Progenitor cell of endocrine pancreas (in vitro differentiated cells): ENCODE data around the gene RAB32. TPM values are rescaled to one million over a fixed set of nuclear protein-coding genes. Genes with fewer than 3 reads are reported as not detected.

ENCODE experiments used
- DNase-seq: peaks from one replicate; pipeline ENCODE4 v3.0.0; 2021; ENCODE audit warnings: low spot score; ENCODE audit not compliant: unreplicated experiment
- H3K27ac Mint-ChIP-seq: 2 replicates; pipeline ENCODE4 v1.8.0; 2021; ENCODE audit warnings: mild to moderate bottlenecking, moderate library complexity, mixed read lengths
- H3K27me3 Mint-ChIP-seq: 2 replicates; pipeline ENCODE4 v1.8.0; 2021; ENCODE audit warnings: mixed read lengths
- H3K36me3 Mint-ChIP-seq: 2 replicates; pipeline ENCODE4 v1.8.0; 2022; ENCODE audit warnings: mixed read lengths; ENCODE audit not compliant: insufficient read depth
- H3K4me1 Mint-ChIP-seq: 2 replicates; pipeline ENCODE4 v1.8.0; 2021; ENCODE audit warnings: low read depth, mixed read lengths
- H3K4me3 Mint-ChIP-seq: 2 replicates; pipeline ENCODE4 v1.8.0; 2021; ENCODE audit warnings: low read depth, mild to moderate bottlenecking, moderate library complexity, mixed read lengths
- H3K9me3 Mint-ChIP-seq: 2 replicates; pipeline ENCODE4 v1.8.0; 2021; ENCODE audit warnings: low read depth, mixed read lengths
- CTCF ChIP-seq: fragments of 200-600 bp; sonication (generic); IDR thresholded peaks from one replicate; pipeline ENCODE4 v1.5.0; 2021; ENCODE audit warnings: antibody characterized with exemption, mild to moderate bottlenecking; ENCODE audit not compliant: unreplicated experiment
- total RNA-seq: library from RNA; stranded (reverse); gene quantifications from 2 replicates; pipeline ENCODE4 v1.2.1, GENCODE V29; 2021

RAB32 gene
- total RNA-seq, 1 donor from 2014 or later, result 19.1 TPM

GRCh38 chr6:146581968-146582367, 38.3 kb downstream of the RAB32 start:
- DNase-seq, result no peak
- Mint-ChIP-seq H3K36me3 (no peaks in the 10 kb centered on the region), H3K4me3 (no peak overlapping the region), H3K9me3 (no peaks in the 10 kb centered on the region), H3K4me1 (peaks cover 1% of the 10 kb centered on the region), H3K27me3 (no peaks in the 10 kb centered on the region), H3K27ac (no peak overlapping the region)
- TF ChIP-seq CTCF, result no peak

DNA sequence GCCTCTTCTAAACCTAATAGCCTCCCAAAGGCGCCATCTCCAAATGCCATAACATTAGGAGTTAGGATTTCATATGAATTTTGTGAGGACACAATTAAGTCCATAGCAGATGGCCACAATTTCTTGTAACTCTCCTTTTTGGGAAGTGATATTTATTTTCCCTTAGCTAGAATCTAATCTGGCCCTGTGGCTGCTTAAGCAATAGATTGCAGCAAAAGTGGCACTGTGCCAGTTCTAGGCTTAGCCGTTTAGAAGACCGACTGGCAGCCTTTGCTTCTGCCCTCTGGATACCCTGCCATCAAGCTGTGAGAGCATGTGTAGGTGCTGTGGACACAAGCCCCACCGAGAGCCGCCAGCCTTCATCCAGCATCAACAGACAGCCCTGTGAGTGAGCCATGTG, 39.2 kb downstream of the RAB32 start:
- Mint-ChIP-seq H3K9me3 (no peaks in the 10 kb centered on the region), H3K4me1 (peaks cover 1% of the 10 kb centered on the region), H3K36me3 (no peaks in the 10 kb centered on the region), H3K27ac (no peak overlapping the region), H3K27me3 (no peaks in the 10 kb centered on the region), H3K4me3 (no peak overlapping the region)
- TF ChIP-seq CTCF, result no peak
- DNase-seq, result no peak

DNA sequence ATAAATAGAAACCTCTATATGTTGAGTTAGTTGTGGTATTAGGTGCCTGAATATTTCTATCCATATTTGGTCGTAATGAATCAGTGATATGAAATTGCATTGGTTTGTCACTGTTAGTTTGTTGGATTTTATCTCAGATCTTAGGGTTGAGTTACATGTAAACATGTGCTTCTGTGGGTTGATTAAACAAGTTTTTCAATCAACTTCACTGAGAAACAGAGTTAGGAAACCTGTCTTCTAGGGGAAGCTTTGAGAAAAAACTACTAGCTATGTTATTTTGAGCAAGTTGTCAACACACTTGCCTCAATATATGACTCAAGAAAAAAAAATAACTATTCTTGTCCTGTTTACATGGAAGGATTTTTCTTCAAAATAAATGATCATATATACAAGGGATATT, 40.3 kb downstream of the RAB32 start:
- no peak overlapping the region for H3K4me3 Mint-ChIP-seq
- H3K27ac Mint-ChIP-seq, result no peak overlapping the region

GRCh38 chr6:146587459-146587858, 43.8 kb downstream of the RAB32 start:
- no peak for TF ChIP-seq CTCF
- peaks cover 1% of the 10 kb centered on the region for H3K4me1 Mint-ChIP-seq
- no peaks in the 10 kb centered on the region for H3K27me3 Mint-ChIP-seq
- H3K27ac Mint-ChIP-seq, result no peak overlapping the region
- no peak overlapping the region for H3K4me3 Mint-ChIP-seq
- no peaks in the 10 kb centered on the region for H3K9me3 Mint-ChIP-seq
- H3K36me3 Mint-ChIP-seq, result no peaks in the 10 kb centered on the region
- DNase-seq, result no peak

More for the DNA sequence above, 40.3 kb downstream of the RAB32 start:
- no peak for TF ChIP-seq CTCF
- Mint-ChIP-seq H3K9me3 (no peaks in the 10 kb centered on the region), H3K36me3 (no peaks in the 10 kb centered on the region), H3K27me3 (no peaks in the 10 kb centered on the region), H3K4me1 (peaks cover 1% of the 10 kb centered on the region)
- DNase-seq, result no peak

DNA sequence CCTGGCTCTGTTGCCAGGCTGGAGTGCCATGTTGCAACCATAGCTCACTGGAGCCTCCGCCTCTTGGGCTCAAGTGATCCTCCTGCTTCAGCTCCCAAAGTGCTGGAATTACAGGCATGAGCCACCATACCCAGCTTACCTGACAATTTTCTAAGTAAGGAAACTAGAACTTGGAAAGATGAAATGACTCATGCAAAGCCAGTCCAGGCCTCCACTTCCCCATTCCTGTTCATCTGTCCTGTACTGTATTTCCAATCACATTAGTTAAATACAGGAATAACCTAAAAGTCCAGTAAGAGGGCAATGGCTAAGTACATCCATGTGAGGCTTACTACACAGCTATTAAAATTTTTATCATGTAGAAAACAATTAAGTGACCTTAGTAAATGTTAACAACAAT, 46.9 kb downstream of the RAB32 start:
- H3K9me3 Mint-ChIP-seq, result no peaks in the 10 kb centered on the region
- peaks cover 2% of the 10 kb centered on the region for H3K4me1 Mint-ChIP-seq
- DNase-seq, result no peak
- H3K36me3 Mint-ChIP-seq, result no peaks in the 10 kb centered on the region
- no peaks in the 10 kb centered on the region for H3K27me3 Mint-ChIP-seq
- TF ChIP-seq CTCF, result no peak
- H3K27ac Mint-ChIP-seq, result no peak overlapping the region
- no peak overlapping the region for H3K4me3 Mint-ChIP-seq
